ENCODE data around the gene TRAK2.

DNA sequence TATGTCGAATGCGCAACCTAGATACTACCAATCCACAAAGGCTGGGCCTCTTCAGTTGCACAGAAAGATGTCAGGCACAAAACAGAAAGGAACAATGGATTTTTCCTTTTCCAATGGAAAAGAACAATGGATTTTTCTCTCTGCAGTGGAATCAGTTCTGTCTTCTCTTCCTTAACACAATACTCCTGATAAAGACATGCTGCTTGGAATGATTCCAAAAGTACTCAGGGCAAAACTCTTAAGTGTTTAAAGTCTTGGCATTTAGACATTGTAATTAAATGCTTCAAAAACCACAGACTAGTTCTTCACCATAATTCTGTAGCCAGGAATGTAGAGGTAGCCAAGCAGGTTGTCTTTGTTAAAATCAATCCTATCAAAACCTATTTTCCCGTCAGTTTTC lies 47.4 kb downstream of the TRAK2 start:
- TF ChIP-seq, protein P1, sequence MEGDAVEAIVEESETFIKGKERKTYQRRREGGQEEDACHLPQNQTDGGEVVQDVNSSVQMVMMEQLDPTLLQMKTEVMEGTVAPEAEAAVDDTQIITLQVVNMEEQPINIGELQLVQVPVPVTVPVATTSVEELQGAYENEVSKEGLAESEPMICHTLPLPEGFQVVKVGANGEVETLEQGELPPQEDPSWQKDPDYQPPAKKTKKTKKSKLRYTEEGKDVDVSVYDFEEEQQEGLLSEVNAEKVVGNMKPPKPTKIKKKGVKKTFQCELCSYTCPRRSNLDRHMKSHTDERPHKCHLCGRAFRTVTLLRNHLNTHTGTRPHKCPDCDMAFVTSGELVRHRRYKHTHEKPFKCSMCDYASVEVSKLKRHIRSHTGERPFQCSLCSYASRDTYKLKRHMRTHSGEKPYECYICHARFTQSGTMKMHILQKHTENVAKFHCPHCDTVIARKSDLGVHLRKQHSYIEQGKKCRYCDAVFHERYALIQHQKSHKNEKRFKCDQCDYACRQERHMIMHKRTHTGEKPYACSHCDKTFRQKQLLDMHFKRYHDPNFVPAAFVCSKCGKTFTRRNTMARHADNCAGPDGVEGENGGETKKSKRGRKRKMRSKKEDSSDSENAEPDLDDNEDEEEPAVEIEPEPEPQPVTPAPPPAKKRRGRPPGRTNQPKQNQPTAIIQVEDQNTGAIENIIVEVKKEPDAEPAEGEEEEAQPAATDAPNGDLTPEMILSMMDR (IDR thresholded peaks at IDR 0.05), result no peak
- TF ChIP-seq, protein P2, sequence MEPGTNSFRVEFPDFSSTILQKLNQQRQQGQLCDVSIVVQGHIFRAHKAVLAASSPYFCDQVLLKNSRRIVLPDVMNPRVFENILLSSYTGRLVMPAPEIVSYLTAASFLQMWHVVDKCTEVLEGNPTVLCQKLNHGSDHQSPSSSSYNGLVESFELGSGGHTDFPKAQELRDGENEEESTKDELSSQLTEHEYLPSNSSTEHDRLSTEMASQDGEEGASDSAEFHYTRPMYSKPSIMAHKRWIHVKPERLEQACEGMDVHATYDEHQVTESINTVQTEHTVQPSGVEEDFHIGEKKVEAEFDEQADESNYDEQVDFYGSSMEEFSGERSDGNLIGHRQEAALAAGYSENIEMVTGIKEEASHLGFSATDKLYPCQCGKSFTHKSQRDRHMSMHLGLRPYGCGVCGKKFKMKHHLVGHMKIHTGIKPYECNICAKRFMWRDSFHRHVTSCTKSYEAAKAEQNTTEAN (CRISPR knock-in tag; IDR thresholded peaks at IDR 0.05), result no peak

Data from WTC11 (cell line).